HepG2 (cell line): ENCODE results near the gene SPRTN. TPM values are rescaled to one million over a fixed set of nuclear protein-coding genes. Genes with fewer than 3 reads are reported as not detected.

ENCODE experiments used
- FIP1L1 ChIP-seq: fragments of 200-400 bp; formaldehyde crosslinking; IDR thresholded peaks from 2 replicates; pipeline ENCODE4 v1.6.1; 2018; ENCODE audit warnings: low read depth, mild to moderate bottlenecking, low read length, moderate library complexity, borderline replicate concordance; ENCODE audit not compliant: insufficient read depth
- GPN1 ChIP-seq: sonication (generic); formaldehyde crosslinking; IDR thresholded peaks from 2 replicates; pipeline ENCODE4 v1.5.1; 2020; ENCODE audit warnings: missing genetic modification reagents, borderline replicate concordance
- MEF2D ChIP-seq: sonication (generic); formaldehyde crosslinking; IDR thresholded peaks from 2 replicates; pipeline ENCODE4 v1.5.1; 2020; ENCODE audit warnings: mild to moderate bottlenecking, missing genetic modification reagents
- MEIS2 ChIP-seq: sonication (generic); formaldehyde crosslinking; IDR thresholded peaks from 2 replicates; pipeline ENCODE4 v1.9.0; 2021; ENCODE audit warnings: mild to moderate bottlenecking, missing genetic modification reagents
- NFATC3 ChIP-seq: sonication (generic); formaldehyde crosslinking; IDR thresholded peaks from 2 replicates; pipeline ENCODE4 v1.5.1; 2020; ENCODE audit warnings: mild to moderate bottlenecking, missing genetic modification reagents
- NONO ChIP-seq, 2 experiments: fragments of 450-650 bp in 1 of 2; sonication (generic) in 1 of 2; formaldehyde crosslinking in 1 of 2; IDR thresholded peaks in 1 of 2; conservative IDR thresholded peaks in 1 of 2; 2 replicates each; pipeline versions ENCODE4 v1.6.1 to v1.8.0; 2017 to 2022; ENCODE audit warnings: mild to moderate bottlenecking in 1 of 2, missing genetic modification reagents in 1 of 2, moderate library complexity in 1 of 2
- PPARG ChIP-seq: conservative IDR thresholded peaks from 2 replicates; pipeline ENCODE4 v1.6.1; 2016; ENCODE audit warnings: missing biosample characterization, missing genetic modification reagents
- REXO4 ChIP-seq: sonication (generic); formaldehyde crosslinking; IDR thresholded peaks from 2 replicates; pipeline ENCODE4 v1.8.0; 2022; ENCODE audit warnings: missing genetic modification reagents, mild to moderate bottlenecking, borderline replicate concordance
- SOX5 ChIP-seq: IDR thresholded peaks from 2 replicates; pipeline ENCODE4 v1.6.1; 2016; ENCODE audit warnings: borderline replicate concordance
- ZMYM4 ChIP-seq: sonication (generic); formaldehyde crosslinking; IDR thresholded peaks from 2 replicates; pipeline ENCODE4 v1.8.1; 2023; ENCODE audit warnings: mild to moderate bottlenecking, missing genetic modification reagents
- ZNF180 ChIP-seq: sonication (generic); formaldehyde crosslinking; IDR thresholded peaks from 2 replicates; pipeline ENCODE4 v1.4.0; 2020; ENCODE audit warnings: low read depth, missing genetic modification reagents, borderline replicate concordance
- ZNF20 ChIP-seq: sonication (generic); formaldehyde crosslinking; IDR thresholded peaks from 2 replicates; pipeline ENCODE4 v1.4.0; 2020; ENCODE audit warnings: mild to moderate bottlenecking, moderate library complexity, missing genetic modification reagents
- ZNF337 ChIP-seq: sonication (generic); formaldehyde crosslinking; IDR thresholded peaks from 2 replicates; pipeline ENCODE4 v1.5.1; 2020; ENCODE audit warnings: missing genetic modification reagents, low read depth, mild to moderate bottlenecking, borderline replicate concordance
- ZNF468 ChIP-seq: sonication (generic); formaldehyde crosslinking; IDR thresholded peaks from 2 replicates; pipeline ENCODE4 v1.8.0; 2022; ENCODE audit warnings: mild to moderate bottlenecking, moderate library complexity, missing genetic modification reagents
- ZNF501 ChIP-seq: sonication (generic); formaldehyde crosslinking; IDR thresholded peaks from 2 replicates; pipeline ENCODE4 v1.5.1; 2020; ENCODE audit warnings: mild to moderate bottlenecking, moderate library complexity, missing genetic modification reagents
- ZNF589 ChIP-seq: sonication (generic); formaldehyde crosslinking; conservative IDR thresholded peaks from 2 replicates; pipeline ENCODE4 v1.8.0; 2022; ENCODE audit warnings: mild to moderate bottlenecking, moderate library complexity, missing genetic modification reagents
- ZNF660 ChIP-seq: sonication (generic); formaldehyde crosslinking; IDR thresholded peaks from 2 replicates; pipeline ENCODE4 v1.5.1; 2020; ENCODE audit warnings: mild to moderate bottlenecking, low read depth, missing genetic modification reagents, borderline replicate concordance
- ZNF768 ChIP-seq: sonication (generic); formaldehyde crosslinking; IDR thresholded peaks from 2 replicates; pipeline ENCODE4 v1.4.0; 2020; ENCODE audit warnings: missing genetic modification reagents
- ZNF891 ChIP-seq: sonication (generic); formaldehyde crosslinking; IDR thresholded peaks from 2 replicates; pipeline ENCODE4 v1.5.0; 2020; ENCODE audit warnings: mild to moderate bottlenecking, missing genetic modification reagents
- polyA plus RNA-seq, 8 experiments: library from polyadenylated mRNA; depleted of rRNA in 3 of 8; stranded (reverse) in 7 of 8; unstranded in 1 of 8; fragments of >200 nt; fragmentation: Illumina TruSeq in 4 of 8; extraction: Trizol in 4 of 8; gene quantifications; 2 replicates each; pipeline versions ENCODE4 v1.2.1 to v1.2.3, GENCODE V29; 2011 to 2016; ENCODE audit warnings: low read depth in 4 of 8, missing spikeins in 1 of 8, mixed read lengths in 1 of 8; ENCODE audit not compliant: insufficient read depth in 1 of 8
- total RNA-seq, 5 experiments: library from RNA; depleted of rRNA; stranded (reverse); fragments of >200 nt; fragmentation: Illumina TruSeq; extraction: Trizol; gene quantifications; 2 replicates each; pipeline ENCODE4 v1.2.3, GENCODE V29; 2016; ENCODE audit warnings: low read depth in 1 of 5
- TF ChIP-seq, protein P1 (sequence below): sonication (generic); formaldehyde crosslinking; IDR thresholded peaks from 2 replicates; pipeline ENCODE4 v1.5.1; 2020; ENCODE audit warnings: missing genetic modification reagents, mild to moderate bottlenecking, borderline replicate concordance
- TF ChIP-seq, protein P2 (sequence below): sonication (generic); formaldehyde crosslinking; IDR thresholded peaks from 2 replicates; pipeline ENCODE4 v1.4.0; 2020; ENCODE audit warnings: missing genetic modification reagents, borderline replicate concordance
- TF ChIP-seq, protein P3 (sequence below): IDR thresholded peaks from 2 replicates; pipeline ENCODE4 v1.6.1; 2016; ENCODE audit warnings: missing biosample characterization, missing genetic modification reagents, low read depth

Gene SPRTN
- total and polyA plus RNA-seq, 2 of the 13 experiments (the other 11 are each of a cell fraction or from before 2014, with no cell fraction given): 4.2 to 15.2 TPM

DNA sequence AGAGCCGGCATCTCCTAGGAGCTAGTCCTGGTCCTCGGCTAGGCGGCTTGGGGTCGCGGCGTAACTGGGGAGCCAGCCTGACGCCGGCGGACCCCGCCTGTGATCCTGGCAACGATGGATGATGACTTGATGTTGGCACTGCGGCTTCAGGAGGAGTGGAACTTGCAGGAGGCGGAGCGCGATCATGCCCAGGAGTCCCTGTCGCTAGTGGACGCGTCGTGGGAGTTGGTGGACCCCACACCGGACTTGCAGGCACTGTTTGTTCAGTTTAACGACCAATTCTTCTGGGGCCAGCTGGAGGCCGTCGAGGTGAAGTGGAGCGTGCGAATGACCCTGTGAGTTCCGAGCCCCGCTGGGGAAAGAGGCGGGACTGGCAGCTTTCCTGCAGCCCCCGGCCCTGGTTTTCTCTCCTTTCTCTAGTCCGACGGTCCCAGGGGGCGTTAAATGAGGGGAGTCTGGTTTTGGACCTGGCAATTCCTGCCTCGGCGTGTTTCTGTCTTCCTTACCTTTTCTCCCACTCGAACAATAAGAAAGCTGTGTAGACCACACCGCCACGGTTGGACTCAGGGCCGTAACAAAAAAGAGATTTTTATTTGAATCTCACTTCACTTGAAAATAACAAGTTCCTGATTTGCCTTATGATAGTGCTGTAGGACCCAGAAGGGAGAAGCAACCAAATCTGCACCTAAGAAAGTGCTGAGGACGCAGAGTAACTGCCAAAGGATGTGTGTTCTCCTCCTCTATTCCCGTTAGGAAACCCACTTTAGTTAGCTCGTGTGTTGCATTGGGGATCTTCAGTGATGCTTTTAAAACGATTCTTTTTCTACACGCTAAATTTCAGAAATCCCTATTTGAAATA, at the start of gene SPRTN (continued):
- TF ChIP-seq ZNF180 (CRISPR knock-in tag) (no peak), ZNF660 (CRISPR knock-in tag) (no peak), ZNF891 (no peak), ZNF768 (no peak), NONO (IDR thresholded peaks at IDR 0.05) (no peak), NONO (CRISPR knock-in tag; conservative IDR thresholded peaks at IDR 0.05) (no peak), ZNF468 (CRISPR knock-in tag) (no peak), NFATC3 (no peak), PPARG (no peak), SOX5 (no peak), ZMYM4 (CRISPR knock-in tag) (no peak; the same call in 1 of the 2 replicates), MEF2D (CRISPR knock-in tag) (0 out of 2 replicates have a peak, but pooled peaks have one; percentile 34), ZNF337 (CRISPR knock-in tag) (no peak), MEIS2 (no peak; the same call in 1 of the 2 replicates), ZNF501 (CRISPR knock-in tag) (no peak; the same call in 1 of the 2 replicates), FIP1L1 (no peak), GPN1 (CRISPR knock-in tag) (no peak; the same call in 1 of the 2 replicates), REXO4 (CRISPR knock-in tag) (no peak), ZNF20 (CRISPR knock-in tag) (0 out of 2 replicates have a peak, but pooled peaks have one; percentile 32), ZNF589 (CRISPR knock-in tag) (0 out of 2 replicates have a peak, but pooled peaks have one; percentile 1)
- TF ChIP-seq, protein P1, sequence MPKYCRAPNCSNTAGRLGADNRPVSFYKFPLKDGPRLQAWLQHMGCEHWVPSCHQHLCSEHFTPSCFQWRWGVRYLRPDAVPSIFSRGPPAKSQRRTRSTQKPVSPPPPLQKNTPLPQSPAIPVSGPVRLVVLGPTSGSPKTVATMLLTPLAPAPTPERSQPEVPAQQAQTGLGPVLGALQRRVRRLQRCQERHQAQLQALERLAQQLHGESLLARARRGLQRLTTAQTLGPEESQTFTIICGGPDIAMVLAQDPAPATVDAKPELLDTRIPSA (CRISPR knock-in tag): no peak; the same call in 1 of the 2 replicates
- TF ChIP-seq, protein P2, sequence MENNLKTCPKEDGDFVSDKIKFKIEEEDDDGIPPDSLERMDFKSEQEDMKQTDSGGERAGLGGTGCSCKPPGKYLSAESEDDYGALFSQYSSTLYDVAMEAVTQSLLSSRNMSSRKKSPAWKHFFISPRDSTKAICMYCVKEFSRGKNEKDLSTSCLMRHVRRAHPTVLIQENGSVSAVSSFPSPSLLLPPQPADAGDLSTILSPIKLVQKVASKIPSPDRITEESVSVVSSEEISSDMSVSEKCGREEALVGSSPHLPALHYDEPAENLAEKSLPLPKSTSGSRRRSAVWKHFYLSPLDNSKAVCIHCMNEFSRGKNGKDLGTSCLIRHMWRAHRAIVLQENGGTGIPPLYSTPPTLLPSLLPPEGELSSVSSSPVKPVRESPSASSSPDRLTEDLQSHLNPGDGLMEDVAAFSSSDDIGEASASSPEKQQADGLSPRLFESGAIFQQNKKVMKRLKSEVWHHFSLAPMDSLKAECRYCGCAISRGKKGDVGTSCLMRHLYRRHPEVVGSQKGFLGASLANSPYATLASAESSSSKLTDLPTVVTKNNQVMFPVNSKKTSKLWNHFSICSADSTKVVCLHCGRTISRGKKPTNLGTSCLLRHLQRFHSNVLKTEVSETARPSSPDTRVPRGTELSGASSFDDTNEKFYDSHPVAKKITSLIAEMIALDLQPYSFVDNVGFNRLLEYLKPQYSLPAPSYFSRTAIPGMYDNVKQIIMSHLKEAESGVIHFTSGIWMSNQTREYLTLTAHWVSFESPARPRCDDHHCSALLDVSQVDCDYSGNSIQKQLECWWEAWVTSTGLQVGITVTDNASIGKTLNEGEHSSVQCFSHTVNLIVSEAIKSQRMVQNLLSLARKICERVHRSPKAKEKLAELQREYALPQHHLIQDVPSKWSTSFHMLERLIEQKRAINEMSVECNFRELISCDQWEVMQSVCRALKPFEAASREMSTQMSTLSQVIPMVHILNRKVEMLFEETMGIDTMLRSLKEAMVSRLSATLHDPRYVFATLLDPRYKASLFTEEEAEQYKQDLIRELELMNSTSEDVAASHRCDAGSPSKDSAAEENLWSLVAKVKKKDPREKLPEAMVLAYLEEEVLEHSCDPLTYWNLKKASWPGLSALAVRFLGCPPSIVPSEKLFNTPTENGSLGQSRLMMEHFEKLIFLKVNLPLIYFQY (CRISPR knock-in tag): no peak
- TF ChIP-seq, protein P3, sequence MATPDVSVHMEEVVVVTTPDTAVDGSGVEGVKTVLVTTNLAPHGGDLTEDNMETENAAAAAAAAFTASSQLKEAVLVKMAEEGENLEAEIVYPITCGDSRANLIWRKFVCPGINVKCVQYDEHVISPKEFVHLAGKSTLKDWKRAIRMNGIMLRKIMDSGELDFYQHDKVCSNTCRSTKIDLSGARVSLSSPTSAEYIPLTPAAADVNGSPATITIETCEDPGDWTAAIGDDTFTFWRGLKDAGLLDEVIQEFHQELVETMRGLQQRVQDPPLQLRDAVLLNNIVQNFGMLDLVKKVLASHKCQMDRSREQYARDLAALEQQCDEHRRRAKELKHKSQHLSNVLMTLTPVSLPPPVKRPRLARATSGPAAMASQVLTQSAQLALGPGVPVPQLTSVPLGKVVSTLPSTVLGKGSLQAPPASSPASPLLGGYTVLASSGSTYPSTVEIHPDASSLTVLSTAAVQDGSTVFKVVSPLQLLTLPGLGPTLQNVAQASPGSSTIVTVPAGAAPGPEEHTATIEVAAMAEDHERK (CRISPR knock-in tag): no peak
